HG03064 (cell line): ENCODE measurements around the gene SORCS2.

Experiments used
- ATAC-seq: cut with Tn5 transposase; IDR thresholded peaks from one replicate; pipeline ENCODE4 v1.9.1; 2021; ENCODE audit warnings: low read depth; ENCODE audit not compliant: unreplicated experiment

The SORCS2 gene

GRCh38 chr4:7757501-7758471, 565.4 kb downstream of the SORCS2 start:
- no peak for ATAC-seq

DNA sequence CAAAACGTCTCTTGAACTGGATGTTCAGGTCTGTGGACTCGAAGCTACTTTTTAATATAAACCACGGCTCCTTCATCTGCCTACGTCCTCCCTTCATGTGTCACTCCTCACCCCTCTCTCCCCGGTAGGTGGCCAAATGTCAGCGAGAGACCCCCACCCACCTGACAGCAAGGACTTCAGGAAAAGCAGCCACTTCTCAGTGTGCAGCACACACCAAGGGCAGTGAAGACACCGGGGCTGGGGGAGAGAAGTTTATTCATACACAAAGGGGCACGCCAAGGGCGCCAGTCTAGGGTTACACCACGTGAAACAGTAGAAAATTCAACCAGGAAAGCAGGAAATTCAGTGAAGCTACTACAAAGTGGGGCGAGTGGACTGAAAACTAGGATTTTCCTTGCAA, 566.1 kb downstream of the SORCS2 start:
- no peak for ATAC-seq

DNA sequence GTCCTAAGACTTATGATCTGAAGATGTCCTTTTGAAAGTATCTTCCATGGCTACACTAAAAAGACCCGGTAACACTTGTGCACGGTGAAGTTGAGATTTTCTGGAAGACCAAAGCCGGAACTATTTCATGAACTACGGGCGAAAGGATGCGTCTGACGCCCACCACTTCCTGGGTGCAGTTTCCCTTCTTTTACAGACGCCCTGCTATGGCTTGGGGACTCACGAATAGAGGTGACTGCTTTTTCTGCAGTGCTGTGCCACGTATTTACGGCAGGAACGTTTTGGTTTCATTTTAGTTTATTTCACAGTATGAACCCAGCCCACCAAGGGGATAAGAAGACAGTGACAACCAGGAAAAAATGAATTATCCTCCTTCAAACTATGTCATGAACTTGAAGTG, 566.9 kb downstream of the SORCS2 start:
- no peak for ATAC-seq

DNA sequence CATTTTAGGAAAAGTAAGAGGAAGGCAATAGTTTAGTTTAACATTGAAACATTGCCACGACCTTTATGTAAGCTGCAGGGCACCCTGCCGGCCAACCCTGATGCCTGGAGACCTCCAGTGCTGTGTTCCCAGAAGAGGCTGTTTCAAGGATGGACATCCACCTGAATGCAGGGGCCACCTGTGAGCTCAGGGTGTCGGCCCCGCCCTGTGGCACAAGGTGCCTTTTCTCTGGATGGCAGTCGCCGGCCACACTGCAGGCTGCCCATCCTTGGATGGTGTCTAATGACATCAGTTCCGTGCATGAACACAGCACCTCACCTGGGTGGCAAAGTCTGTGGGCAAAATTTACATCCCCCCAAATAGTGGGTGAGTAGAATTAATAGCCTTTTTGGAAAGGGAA, 567.3 kb downstream of the SORCS2 start:
- ATAC-seq = no peak

DNA sequence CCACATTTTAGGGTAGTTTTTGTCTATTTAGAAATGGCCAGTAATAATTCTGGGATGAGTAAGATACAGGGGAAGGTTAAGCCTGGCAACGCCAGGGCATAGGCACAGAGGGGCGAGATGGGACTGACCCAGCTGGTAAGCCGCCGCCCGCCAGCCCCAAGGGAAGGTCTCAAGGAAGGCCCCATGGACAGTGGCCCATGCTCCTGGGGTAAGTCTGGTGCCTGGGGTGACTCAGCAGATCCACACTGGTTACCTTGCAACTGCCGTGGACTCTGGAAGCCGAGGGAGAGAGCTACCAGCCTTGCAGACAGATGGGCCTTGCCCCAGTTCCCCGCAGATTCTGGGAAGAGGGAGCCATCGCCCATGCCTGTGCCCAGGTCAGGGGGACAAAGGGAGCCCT, 567.9 kb downstream of the SORCS2 start:
- no peak for ATAC-seq

- ATAC-seq = no peak
These were observed 568.4 kb downstream of the SORCS2 start for GRCh38 chr4:7760706-7761105.

GRCh38 chr4:7761312-7761711, 569.0 kb downstream of the SORCS2 start:
- ATAC-seq = no peak

DNA sequence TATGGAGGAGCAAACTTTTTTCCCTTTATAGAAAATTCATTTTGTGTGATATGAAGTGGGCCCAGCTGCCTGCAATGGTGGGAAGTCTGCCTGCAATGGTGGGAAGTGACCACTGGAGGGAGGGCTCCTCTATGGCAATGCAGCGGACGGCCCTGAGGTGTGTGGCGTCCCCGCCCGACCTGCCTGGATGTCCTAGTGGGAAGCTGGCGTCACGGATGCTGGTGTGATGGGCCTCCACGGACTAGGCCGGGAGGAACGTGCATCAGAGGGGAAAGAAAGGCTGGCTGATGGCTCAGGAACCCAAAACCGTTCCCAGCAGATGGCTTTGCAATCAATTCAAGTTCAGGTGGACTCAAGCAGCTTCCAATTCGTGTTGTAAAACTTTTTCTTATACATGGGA, 569.4 kb downstream of the SORCS2 start:
- no peak for ATAC-seq

GRCh38 chr4:7762376-7763030, 570.2 kb downstream of the SORCS2 start:
- ATAC-seq = no peak

- ATAC-seq = no peak
These were observed 570.8 kb downstream of the SORCS2 start for GRCh38 chr4:7763106-7763505.

GRCh38 chr4:7763788-7764187, 571.5 kb downstream of the SORCS2 start:
- no peak for ATAC-seq

DNA sequence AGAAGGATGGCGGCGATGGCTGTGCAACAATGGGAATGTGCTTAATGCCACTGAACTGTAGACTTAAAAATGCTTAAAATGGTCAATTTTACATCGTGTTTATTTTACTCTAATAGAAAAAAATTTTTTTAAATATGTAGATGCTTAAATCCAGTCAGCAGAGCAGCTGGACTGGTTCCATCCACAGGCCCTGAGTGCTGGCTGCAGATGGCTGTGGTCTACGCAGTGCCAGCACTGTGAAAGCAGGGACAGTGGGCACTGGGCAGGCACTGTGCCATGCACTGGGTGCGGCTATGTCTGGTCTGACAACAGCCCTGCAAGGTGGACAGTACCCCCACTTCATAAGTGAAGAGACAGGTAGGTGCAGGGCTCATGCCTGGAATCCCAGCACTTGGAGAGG, 572.1 kb downstream of the SORCS2 start:
- ATAC-seq = no peak

DNA sequence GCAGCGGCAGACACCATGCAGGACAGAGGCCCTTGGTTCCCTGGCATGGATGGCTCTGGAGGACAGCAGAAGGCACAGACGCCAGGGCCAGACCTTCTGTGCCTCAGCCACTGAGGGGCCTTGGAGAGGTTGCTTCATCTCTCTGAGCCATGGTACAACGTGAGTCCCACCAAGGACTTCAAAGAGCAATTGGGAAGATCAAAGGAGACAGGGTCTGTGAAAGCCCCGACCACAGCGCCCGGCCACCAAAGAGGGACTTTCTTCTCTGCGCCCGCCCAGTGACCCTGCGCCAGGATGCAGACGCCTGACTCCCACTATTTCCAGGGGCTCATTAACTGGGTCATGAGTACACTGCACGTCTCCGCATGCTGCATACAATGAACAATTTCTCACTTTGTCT, 573.3 kb downstream of the SORCS2 start:
- no peak for ATAC-seq

DNA sequence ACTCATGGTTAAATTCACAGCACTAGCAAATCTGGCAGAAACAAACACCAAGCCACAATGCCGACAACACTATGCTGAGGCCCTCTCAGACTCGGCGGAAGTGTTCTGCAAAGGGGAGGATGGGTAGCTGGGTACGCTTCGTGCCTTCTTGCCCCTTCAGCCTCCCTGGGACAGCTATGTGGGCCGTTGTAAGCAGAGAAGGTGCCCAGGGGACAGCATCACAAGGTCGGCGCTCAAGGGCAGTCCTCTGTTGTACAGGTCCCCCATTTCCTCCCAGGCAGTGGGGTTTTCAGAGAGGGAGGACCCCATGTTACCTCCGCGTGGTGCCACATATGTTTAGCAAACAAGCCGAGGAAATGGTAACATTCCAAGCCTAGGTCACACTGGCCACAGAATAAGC, 573.7 kb downstream of the SORCS2 start:
- no peak for ATAC-seq

DNA sequence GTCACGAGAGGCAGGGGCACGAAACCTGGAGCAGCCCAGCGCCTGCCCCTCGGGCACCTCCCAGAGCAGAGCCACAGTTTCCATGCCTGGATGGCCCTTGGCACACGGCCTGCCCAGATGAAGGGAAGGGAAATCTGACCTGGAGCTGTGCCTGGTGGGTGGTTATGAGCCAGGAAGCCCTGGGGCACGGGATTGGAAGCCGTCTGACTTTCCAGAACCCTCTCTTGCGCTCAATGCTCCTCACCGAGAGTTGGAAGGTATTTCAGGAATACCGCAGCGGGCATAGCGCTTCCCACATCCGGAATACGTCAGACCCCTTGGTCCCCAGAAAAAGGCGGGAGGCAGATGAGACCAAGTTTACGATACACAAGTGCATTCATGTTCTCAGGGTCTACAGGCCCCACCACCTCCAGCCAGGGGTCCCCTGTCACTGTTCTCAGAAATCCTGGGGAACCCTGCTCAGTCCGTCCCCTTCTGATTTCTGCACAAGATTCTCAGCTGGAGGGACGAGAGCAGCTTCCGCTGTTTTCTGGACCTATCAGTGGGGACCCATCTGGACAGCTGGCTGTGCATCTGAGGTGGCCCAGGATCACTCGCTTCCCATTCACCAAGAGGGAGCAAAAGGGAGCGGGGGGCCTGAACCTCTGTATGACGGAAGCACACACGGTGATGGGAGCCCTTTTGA, 574.5 kb downstream of the SORCS2 start:
- no peak for ATAC-seq

DNA sequence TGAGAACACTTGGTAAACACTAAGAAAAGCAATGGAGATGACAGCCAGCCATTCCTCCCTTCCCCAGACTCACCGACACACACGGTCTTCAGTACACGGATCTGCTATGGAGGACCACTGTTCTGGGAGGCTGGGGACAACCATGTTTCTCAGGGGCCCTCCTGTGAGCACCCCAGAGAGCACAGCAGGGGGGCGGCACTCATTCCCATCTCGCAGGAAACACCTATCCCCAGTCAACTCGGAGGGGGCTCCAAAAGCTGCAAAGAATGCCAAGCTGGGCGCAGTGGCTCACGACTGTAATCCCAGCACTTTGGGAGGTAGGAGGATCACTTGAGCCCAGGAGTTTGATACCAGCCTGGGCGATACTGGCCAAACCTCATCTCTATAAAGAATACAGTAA, 575.2 kb downstream of the SORCS2 start:
- no peak for ATAC-seq

- no peak for ATAC-seq
These were observed 575.6 kb downstream of the SORCS2 start for GRCh38 chr4:7767966-7768365.

GRCh38 chr4:7768736-7769135, 576.4 kb downstream of the SORCS2 start:
- ATAC-seq = no peak

- ATAC-seq = no peak
These were observed 577.3 kb downstream of the SORCS2 start for GRCh38 chr4:7769396-7770223.

DNA sequence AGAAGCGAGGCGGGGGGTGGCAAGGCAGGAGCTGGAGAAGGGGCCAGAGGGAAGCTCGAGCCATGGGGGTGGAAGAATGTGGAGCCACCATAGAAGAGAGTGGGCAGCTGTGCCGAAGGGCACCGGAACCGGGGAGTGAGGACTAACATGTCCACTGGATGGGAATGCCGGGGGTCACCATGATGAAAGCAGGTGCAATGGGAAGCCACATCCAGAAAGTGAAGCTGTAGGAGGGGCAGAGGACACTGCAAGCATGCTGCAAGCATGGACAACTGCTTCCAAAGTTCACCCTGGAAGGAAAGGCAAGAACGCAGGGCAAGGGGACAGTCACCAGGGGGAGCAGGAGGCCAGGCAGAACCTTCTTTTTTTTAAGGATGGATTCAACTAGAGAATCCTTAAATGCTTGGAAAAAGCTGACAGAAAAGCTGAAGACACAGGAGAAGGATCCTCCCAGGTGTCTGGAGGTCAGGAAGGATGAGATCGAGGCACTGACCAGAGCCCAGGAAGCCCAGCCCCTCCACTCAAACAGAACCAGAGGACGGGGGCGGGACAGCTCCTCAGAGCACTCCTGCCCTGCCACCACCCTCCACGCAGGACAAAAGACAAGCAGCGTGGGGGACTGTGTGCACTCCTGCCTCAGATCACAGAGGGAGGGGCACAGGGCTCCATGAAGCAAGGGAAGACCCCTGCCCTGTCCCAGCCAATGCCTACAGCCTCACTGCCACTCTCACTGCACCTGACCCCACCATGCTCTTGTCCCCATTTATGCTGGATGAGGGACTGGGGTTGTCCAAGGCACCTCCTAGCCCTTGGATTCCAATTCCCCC, 578.1 kb downstream of the SORCS2 start:
- no peak for ATAC-seq
